Tibial nerve (tissue), 4 donors: ENCODE measurements around the gene PNPLA2. TPM values are rescaled to one million over a fixed set of nuclear protein-coding genes. Genes with fewer than 3 reads are reported as not detected.

Source experiments
- DNase-seq, 2 donors: peaks; one replicate each; pipeline ENCODE4 v3.0.0-alpha.2; 2019; ENCODE audit warnings: low spot score in 2 of 2
- H3K27ac ChIP-seq, 4 donors: fragments of 200-600 bp; sonication (generic) in 3 of 4; one replicate each; pipeline ENCODE4 v1.5.1; 2017 to 2019; ENCODE audit warnings: mild to moderate bottlenecking in 1 of 4
- H3K27me3 ChIP-seq, 2 donors: fragments of 200-600 bp; sonication (generic) in 1 of 2; one replicate each; pipeline versions ENCODE4 v1.5.1 to v1.6.0; 2017 to 2019
- H3K36me3 ChIP-seq, 3 donors: fragments of 200-600 bp; sonication (generic); one replicate each; pipeline ENCODE4 v1.5.1; 2018 to 2019
- H3K4me1 ChIP-seq, 4 donors: fragments of 200-600 bp; sonication (generic) in 3 of 4; one replicate each; pipeline ENCODE4 v1.5.1; 2017 to 2019
- H3K4me3 ChIP-seq, 4 donors: fragments of 200-600 bp; sonication (generic) in 3 of 4; one replicate each; pipeline ENCODE4 v1.5.1; 2017 to 2019; ENCODE audit warnings: mild to moderate bottlenecking in 1 of 4, moderate library complexity in 1 of 4
- H3K9me3 ChIP-seq, 4 donors: fragments of 200-600 bp; sonication (generic) in 3 of 4; one replicate each; pipeline ENCODE4 v1.5.1; 2017 to 2019
- EP300 ChIP-seq, 2 donors: sonication (generic); formaldehyde crosslinking; IDR thresholded peaks; one replicate each; pipeline ENCODE4 v1.6.1; 2017; ENCODE audit warnings: antibody characterized with exemption in 2 of 2, mild to moderate bottlenecking in 1 of 2
- POLR2A ChIP-seq, 2 donors: fragments of 450-650 bp; IDR thresholded peaks; one replicate each; pipeline ENCODE4 v1.6.1; 2017; ENCODE audit warnings: antibody characterized with exemption in 2 of 2, mild to moderate bottlenecking in 2 of 2, moderate library complexity in 2 of 2
- WGBS, 2 donors: methylation state at CpG; one replicate each; pipeline ENCODE4 v1.1.5; 2018; 5-methylcytosine and 5-hydroxymethylcytosine counted together
- total RNA-seq, 4 donors: library from RNA; depleted of rRNA; stranded (reverse); fragments of >200 nt; gene quantifications; one replicate each; pipeline ENCODE4 v1.1.0, GENCODE V29; 2016
- TF ChIP-seq, protein P1 (sequence below), 5 experiments: fragments of 200-600 bp in 3 of 5; fragments of 450-650 bp in 2 of 5; sonication (generic) in 3 of 5; IDR thresholded peaks; one replicate each; pipeline ENCODE4 v1.5.1; 2016 to 2019; ENCODE audit warnings: antibody characterized with exemption in 5 of 5, mild to moderate bottlenecking in 3 of 5, moderate library complexity in 2 of 5

PNPLA2 gene
- total RNA-seq, 4 donors from 2014 or later, result 136 to 314 (median 187) TPM

DNA sequence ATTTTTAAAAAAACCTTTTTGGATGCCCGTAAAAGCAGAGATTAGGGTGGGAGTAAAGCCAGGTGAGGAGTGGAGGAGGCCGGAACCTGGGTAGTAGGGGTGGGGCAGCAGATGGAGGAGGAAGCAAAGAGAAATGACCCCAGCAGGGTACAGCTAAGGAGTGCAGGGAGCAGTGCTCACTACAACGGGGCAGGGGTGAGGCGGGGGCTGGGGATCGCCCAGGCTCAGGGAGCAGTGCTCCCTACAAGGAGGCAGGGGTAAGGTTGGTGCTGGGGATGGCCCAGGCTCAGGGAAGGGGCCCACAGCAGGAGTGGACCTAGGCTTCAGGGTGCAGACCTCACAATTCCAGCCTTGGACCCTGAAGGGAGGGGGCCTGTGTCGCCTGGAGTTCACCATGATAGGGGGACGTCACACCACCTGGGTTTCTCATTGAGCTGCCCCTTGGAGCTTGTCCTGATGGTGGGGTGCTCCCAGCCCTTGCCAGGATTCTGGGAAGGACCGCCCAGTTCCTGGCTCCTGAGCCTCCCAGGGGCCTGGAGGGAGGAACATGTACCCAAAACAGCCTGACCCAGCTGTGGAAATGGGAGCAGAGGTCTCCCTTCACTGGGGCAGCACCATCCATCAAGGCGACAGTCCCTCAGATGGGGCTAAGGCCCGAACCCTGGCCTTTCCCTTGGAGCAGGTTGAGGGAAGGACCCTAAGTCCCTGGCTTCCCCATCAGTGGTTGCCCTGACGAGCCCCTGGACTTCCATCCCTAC lies 2.9 kb upstream of the PNPLA2 start:
- Histone ChIP-seq H3K27ac (no peak overlapping the region), H3K27me3 (no peaks in the 10 kb centered on the region), H3K9me3 (no peaks in the 10 kb centered on the region), H3K4me1 (peaks cover 0 to 28% (median 21%) of the 10 kb centered on the region in 4 donors), H3K4me3 (no peak overlapping the region), H3K36me3 (peaks cover 0 to 47% (median 7%) of the 10 kb centered on the region in 3 donors)
- TF ChIP-seq, protein P1, sequence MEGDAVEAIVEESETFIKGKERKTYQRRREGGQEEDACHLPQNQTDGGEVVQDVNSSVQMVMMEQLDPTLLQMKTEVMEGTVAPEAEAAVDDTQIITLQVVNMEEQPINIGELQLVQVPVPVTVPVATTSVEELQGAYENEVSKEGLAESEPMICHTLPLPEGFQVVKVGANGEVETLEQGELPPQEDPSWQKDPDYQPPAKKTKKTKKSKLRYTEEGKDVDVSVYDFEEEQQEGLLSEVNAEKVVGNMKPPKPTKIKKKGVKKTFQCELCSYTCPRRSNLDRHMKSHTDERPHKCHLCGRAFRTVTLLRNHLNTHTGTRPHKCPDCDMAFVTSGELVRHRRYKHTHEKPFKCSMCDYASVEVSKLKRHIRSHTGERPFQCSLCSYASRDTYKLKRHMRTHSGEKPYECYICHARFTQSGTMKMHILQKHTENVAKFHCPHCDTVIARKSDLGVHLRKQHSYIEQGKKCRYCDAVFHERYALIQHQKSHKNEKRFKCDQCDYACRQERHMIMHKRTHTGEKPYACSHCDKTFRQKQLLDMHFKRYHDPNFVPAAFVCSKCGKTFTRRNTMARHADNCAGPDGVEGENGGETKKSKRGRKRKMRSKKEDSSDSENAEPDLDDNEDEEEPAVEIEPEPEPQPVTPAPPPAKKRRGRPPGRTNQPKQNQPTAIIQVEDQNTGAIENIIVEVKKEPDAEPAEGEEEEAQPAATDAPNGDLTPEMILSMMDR (IDR thresholded peaks at IDR 0.05), result no peak
- TF ChIP-seq EP300 (IDR thresholded peaks at IDR 0.05) (no peak), POLR2A (IDR thresholded peaks at IDR 0.05) (no peak)
- DNase-seq, result no peak
- WGBS, 2 donors, result 84 to 90% methylated on average over 5 to 8 of the region's 11 CpGs

DNA sequence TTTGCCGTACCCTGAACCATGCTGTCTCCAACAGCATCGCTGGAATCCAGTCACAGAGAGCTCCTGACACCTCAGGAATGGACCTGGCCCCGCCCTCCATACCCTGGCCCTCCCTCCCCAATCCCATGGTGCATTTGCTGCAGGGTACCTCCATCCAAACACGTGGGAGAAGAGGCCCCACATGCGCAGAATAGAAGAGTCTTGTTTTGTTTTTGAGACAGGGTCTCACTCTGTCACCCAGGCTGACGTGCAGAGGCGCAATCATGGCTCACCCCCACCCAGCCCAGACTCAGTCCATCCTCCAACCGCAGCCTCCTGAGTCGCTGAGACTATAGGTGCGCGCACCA lies 2.3 kb upstream of the PNPLA2 start:
- no peaks in the 10 kb centered on the region for H3K27me3 ChIP-seq
- WGBS, 2 donors, result 79 to 80% methylated on average over 11 of the region's 11 CpGs
- TF ChIP-seq POLR2A (IDR thresholded peaks at IDR 0.05), result no peak
- TF ChIP-seq EP300 (IDR thresholded peaks at IDR 0.05), result no peak
- TF ChIP-seq, protein P1 (IDR thresholded peaks at IDR 0.05), result no peak
- H3K4me3 ChIP-seq, result no peak overlapping the region
- H3K27ac ChIP-seq, result no peak overlapping the region
- no peak for DNase-seq
- no peaks in the 10 kb centered on the region for H3K9me3 ChIP-seq
- peaks cover 0 to 43% (median 6%) of the 10 kb centered on the region in 3 donors for H3K36me3 ChIP-seq
- H3K4me1 ChIP-seq, result peaks cover 0 to 28% (median 21%) of the 10 kb centered on the region in 4 donors

DNA sequence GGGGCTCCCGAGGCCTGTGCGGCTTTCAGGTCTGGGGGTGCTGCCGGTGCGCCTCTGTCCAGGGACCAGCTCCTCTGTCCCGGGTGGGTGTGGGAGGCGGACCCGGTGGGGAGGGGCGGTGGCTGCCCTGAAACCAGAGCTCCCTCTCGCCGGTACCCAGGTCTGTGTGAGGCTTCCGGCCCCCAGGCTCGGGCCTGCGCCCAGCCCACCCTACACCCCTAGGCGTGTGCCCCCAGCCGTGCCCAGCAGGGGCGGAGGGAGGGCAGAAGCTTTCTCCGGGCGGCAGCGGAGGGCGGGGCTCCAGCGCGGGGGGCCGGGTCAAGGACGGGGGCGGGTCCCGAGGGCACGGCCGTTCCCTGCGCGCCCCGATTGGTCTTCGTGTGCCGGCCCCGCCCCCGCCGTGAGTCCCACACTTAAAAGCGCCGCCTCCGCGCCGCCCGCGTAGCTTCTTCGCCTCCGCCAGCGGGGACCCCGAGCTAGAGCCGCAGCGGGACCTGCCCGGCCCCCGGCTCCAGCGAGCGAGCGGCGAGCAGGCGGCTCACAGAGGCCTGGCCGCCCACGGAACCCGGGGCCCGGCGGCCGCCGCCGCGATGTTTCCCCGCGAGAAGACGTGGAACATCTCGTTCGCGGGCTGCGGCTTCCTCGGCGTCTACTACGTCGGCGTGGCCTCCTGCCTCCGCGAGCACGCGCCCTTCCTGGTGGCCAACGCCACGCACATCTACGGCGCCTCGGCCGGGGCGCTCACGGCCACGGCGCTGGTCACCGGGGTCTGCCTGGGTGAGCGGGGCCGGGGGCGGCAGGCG lies 616 bp downstream of the PNPLA2 start:
- Histone ChIP-seq H3K9me3 (no peaks in the 10 kb centered on the region), H3K27me3 (no peaks in the 10 kb centered on the region), H3K27ac (peak overlapping the region; percentile 88 to 95 (median 91)), H3K36me3 (peaks cover 0 to 44% (median 14%) of the 10 kb centered on the region in 3 donors), H3K4me3 (peak overlapping the region; percentile 65 to 81 (median 71)), H3K4me1 (peaks cover 0 to 34% (median 27%) of the 10 kb centered on the region in 4 donors)
- TF ChIP-seq EP300 (IDR thresholded peaks at IDR 0.05), result peak in 1 of 2 donors; percentile 77
- peak; percentile 53 to 86 for TF ChIP-seq POLR2A (IDR thresholded peaks at IDR 0.05)
- TF ChIP-seq, protein P1 (IDR thresholded peaks at IDR 0.05), result peak in 4 of 5 experiments; percentile 15 to 76 (median 49)
- WGBS, 2 donors, result 1% methylated on average over 28 to 36 of the region's 96 CpGs
- peak; percentile 87 to 92 for DNase-seq

DNA sequence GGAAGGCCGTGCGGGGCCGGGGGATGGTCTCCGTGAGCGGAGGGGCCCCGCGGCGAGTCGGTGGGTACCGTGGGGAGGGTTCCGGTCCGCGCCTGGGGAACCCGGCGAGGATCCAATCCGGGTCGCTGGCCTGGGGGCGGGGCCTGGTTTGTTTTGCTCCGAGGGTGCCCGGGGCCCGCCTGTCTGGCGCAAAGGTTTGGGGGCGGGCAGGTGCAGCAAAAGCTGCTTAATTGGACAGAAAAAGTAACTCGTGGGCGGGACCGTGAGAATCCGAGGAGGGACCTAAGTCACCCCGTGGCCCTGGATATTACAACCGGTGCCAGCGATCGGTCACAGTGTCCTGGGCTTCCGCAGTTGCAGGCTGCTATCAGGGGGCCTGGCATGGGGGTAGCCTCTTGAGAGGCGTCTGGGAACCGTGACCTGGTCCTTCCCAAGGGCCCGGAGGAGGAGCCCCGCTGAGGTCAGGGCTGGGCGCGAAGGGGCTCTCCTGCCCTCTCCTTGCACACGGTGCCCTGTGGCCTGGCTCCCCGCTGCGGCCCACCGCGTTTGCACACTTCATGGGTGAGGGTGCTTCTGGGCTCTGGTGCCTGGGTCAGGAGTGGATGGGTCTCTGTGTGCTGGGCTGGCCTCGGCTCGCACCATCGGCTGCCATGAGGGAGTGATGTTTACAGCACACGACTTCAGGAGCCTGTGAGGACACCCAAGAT lies 1.4 kb downstream of the PNPLA2 start:
- H3K4me3 ChIP-seq, result peak overlapping the region; percentile 65 to 81 (median 71)
- WGBS, 2 donors, result 2% methylated on average over 15 to 31 of the region's 47 CpGs
- no peaks in the 10 kb centered on the region for H3K27me3 ChIP-seq
- TF ChIP-seq POLR2A (IDR thresholded peaks at IDR 0.05) (no peak), EP300 (IDR thresholded peaks at IDR 0.05) (no peak)
- TF ChIP-seq, protein P1 (IDR thresholded peaks at IDR 0.05), result no peak
- no peaks in the 10 kb centered on the region for H3K9me3 ChIP-seq
- peaks cover 0 to 34% (median 27%) of the 10 kb centered on the region in 4 donors for H3K4me1 ChIP-seq
- peak overlapping the region; percentile 88 to 95 (median 91) for H3K27ac ChIP-seq
- DNase-seq, result peak; percentile 73 to 77
- H3K36me3 ChIP-seq, result peaks cover 0 to 45% (median 22%) of the 10 kb centered on the region in 3 donors
